Spleen (tissue), 11 donors: ENCODE results near the gene YARS1. TPM values are rescaled to one million over a fixed set of nuclear protein-coding genes. Genes with fewer than 3 reads are reported as not detected.
"Not testable (repeated sequence)": the region's sequence is repeated elsewhere in the genome, so short reads cannot be mapped to it uniquely, and the experiment has no call there.

Experiments
- DNase-seq: peaks from one replicate; pipeline ENCODE4 v3.0.0-alpha.2; 2020
- H3K27ac ChIP-seq, 8 donors: fragments of 200-600 bp; sonication (generic) in 7 of 8; 1 replicate in 4 of 8; 2 replicates in 4 of 8; pipeline versions ENCODE4 v1.5.0 to v1.8.0; 2016 to 2021; ENCODE audit warnings: inconsistent platforms in 4 of 8, mild to moderate bottlenecking in 4 of 8, moderate library complexity in 1 of 8
- H3K27me3 ChIP-seq, 7 donors: fragments of 200-600 bp; sonication (generic) in 6 of 7; replicated peaks in 1 of 7; 1 replicate in 4 of 7; 2 replicates in 3 of 7; pipeline versions ENCODE4 v1.5.0 to v1.8.0; 2016 to 2021; ENCODE audit warnings: inconsistent platforms in 3 of 7, mild to moderate bottlenecking in 1 of 7
- H3K36me3 ChIP-seq, 6 donors: fragments of 200-600 bp; sonication (generic) in 5 of 6; 1 replicate in 4 of 6; 2 replicates in 2 of 6; pipeline versions ENCODE4 v1.5.0 to v1.8.0; 2016 to 2021; ENCODE audit warnings: inconsistent platforms in 2 of 6
- H3K4me1 ChIP-seq, 6 donors: fragments of 200-600 bp; sonication (generic) in 5 of 6; 1 replicate in 3 of 6; 2 replicates in 3 of 6; pipeline versions ENCODE4 v1.5.0 to v1.8.0; 2016 to 2021; ENCODE audit warnings: inconsistent platforms in 3 of 6
- H3K4me3 ChIP-seq, 8 donors: fragments of 200-600 bp; sonication (generic) in 7 of 8; 1 replicate in 4 of 8; 2 replicates in 4 of 8; pipeline versions ENCODE4 v1.5.0 to v1.8.0; 2016 to 2021; ENCODE audit warnings: inconsistent platforms in 4 of 8, mild to moderate bottlenecking in 4 of 8, moderate library complexity in 2 of 8
- H3K9me3 ChIP-seq, 8 donors: fragments of 200-600 bp; sonication (generic) in 7 of 8; 1 replicate in 4 of 8; 2 replicates in 4 of 8; pipeline versions ENCODE4 v1.5.0 to v1.8.0; 2016 to 2021; ENCODE audit warnings: inconsistent platforms in 4 of 8
- POLR2A ChIP-seq, 3 donors: fragments of 450-650 bp; IDR thresholded peaks; one replicate each; pipeline ENCODE4 v1.5.1; 2017; ENCODE audit warnings: antibody characterized with exemption in 3 of 3, mild to moderate bottlenecking in 1 of 3
- POLR2AphosphoS5 ChIP-seq, 3 donors: sonication (generic); formaldehyde crosslinking; IDR thresholded peaks; one replicate each; pipeline ENCODE4 v1.5.1; 2017; ENCODE audit warnings: antibody characterized with exemption in 3 of 3
- WGBS, 5 donors: extraction: QIAGEN DNeasy Blood & Tissue Kit in 3 of 5; methylation state at CpG; one replicate each; pipeline versions ENCODE4 v1.1.5 to v1.1.7; 2013 to 2018; 5-methylcytosine and 5-hydroxymethylcytosine counted together
- intact Hi-C: fragments of 100-400 bp; cut with DNase I; formaldehyde crosslinking; loops from one replicate; pipeline ENCODE4 v1.15.0; 2023; ENCODE audit warnings: low total_unique reads
- polyA plus RNA-seq, 3 donors: library from polyadenylated mRNA; stranded (reverse); fragments of 200-250 nt; gene quantifications; one replicate each; pipeline ENCODE4 v1.2.1, GENCODE V29; 2013
- total RNA-seq, 7 donors: library from RNA; depleted of rRNA in 3 of 7; stranded (reverse); fragments of >200 nt in 3 of 7; fragmentation: NEBNext Ultra II Directional in 4 of 7; extraction: Animal tissue kit (Norgen Biotek cat#: 25700) in 4 of 7; gene quantifications; one replicate each; pipeline versions ENCODE4 v1.1.0 to v1.2.1, GENCODE V29; 2016 to 2021
- TF ChIP-seq, protein P1 (sequence below), 11 experiments: fragments of 200-600 bp in 7 of 11; fragments of 450-650 bp in 4 of 11; sonication (generic) in 4 of 11; IDR thresholded peaks in 8 of 11; conservative IDR thresholded peaks in 3 of 11; 1 replicate in 7 of 11; 2 replicates in 4 of 11; pipeline versions ENCODE4 v1.4.0 to v1.8.0; 2016 to 2021; ENCODE audit warnings: antibody characterized with exemption in 11 of 11, inconsistent platforms in 4 of 11, mild to moderate bottlenecking in 1 of 11
- donor health status: healthy with polysubstance abuse.
- donor health status: DM: no; HTN: no; CAD: no; lungs with moderate emphysema.
- donor health status: DM: no; HTN: no; CAD: no.
- donor health status: Bipolar disorder and iron deficiency.
- donor health status: healthy.
- donor health status: DM: no; HTN: no; CAD: no.
- donor health status: DM: yes; HTN: yes; CAD: no.

Gene YARS1
- total and polyA plus RNA-seq, 10 donors = 25.7 to 112 (median 52.1) TPM

DNA sequence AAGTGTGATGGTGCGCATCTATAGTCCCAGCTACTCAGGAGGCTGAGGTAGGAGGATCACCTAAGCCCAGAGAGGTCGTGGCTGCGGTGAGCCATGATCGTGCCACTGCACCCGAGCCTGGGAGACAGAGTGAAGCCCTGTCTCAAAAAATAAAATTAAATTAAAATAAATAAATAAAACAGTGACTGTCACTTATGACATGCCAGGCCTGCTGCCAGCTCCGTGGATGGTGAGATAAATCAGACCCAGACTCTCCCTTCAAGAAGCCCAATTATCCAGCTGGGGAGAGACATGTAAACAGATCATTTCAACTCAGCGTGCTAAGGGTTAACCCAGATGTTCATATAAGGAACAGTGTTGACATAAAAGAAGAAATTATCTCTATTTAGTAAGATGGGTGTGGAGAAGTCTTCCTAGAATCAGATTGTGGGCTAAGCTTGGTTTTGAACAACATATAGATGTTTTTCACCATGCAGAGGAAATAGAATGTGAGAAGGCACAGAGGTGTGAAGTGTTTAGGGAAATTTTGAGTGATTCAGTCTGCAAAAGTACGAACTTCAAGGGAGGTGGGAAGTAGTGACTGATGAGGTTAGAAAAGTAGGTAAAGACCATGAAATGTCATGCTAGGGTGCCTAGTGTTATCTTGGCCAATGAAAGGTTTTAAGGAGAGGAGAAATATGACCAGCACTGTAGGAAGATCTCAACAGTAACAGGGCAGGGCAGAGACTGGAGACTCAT, 18.3 kb downstream of the YARS1 start:
- H3K4me1 ChIP-seq = peaks cover 0 to 49% (median 20%) of the 10 kb centered on the region in 6 donors
- TF ChIP-seq POLR2A (IDR thresholded peaks at IDR 0.05) = no peak
- TF ChIP-seq POLR2AphosphoS5 (IDR thresholded peaks at IDR 0.05) = no peak
- TF ChIP-seq, protein P1, sequence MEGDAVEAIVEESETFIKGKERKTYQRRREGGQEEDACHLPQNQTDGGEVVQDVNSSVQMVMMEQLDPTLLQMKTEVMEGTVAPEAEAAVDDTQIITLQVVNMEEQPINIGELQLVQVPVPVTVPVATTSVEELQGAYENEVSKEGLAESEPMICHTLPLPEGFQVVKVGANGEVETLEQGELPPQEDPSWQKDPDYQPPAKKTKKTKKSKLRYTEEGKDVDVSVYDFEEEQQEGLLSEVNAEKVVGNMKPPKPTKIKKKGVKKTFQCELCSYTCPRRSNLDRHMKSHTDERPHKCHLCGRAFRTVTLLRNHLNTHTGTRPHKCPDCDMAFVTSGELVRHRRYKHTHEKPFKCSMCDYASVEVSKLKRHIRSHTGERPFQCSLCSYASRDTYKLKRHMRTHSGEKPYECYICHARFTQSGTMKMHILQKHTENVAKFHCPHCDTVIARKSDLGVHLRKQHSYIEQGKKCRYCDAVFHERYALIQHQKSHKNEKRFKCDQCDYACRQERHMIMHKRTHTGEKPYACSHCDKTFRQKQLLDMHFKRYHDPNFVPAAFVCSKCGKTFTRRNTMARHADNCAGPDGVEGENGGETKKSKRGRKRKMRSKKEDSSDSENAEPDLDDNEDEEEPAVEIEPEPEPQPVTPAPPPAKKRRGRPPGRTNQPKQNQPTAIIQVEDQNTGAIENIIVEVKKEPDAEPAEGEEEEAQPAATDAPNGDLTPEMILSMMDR (IDR thresholded peaks at IDR 0.05 in 8 of 11, conservative IDR thresholded peaks at IDR 0.05 in 3 of 11) = no peak
- intact Hi-C loops = no loop called here
- no peaks in the 10 kb centered on the region for H3K9me3 ChIP-seq
- no peak for DNase-seq
- peak overlapping the region in 7 of 8 donors; percentile 2 to 66 (median 34) for H3K27ac ChIP-seq
- H3K27me3 ChIP-seq = no peaks in the 10 kb centered on the region
- H3K36me3 ChIP-seq = peaks cover 0 to 97% (median 34%) of the 10 kb centered on the region in 6 donors
- WGBS, 5 donors = 75 to 88% (median 82%) methylated on average over 8 of the region's 8 CpGs
- H3K4me3 ChIP-seq = no peak overlapping the region

DNA sequence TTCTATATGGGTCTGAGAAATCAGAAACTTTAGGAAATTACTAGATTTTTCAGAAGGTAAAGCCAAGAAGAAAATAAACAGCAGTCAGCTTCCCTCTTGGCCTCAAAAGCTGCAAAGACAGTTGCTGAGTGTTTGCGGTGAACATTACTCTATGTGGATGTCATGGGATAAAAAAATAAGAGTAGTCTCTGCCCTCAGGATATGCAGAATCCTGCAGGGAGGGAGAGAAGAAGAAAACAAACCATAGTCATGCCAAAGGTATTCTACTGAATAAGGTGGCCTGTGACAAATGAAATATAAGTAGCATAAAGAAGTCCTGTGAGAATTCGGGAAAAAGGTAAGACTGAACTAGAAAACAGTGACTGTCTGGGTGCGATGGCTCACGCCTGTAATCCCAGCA, 19.0 kb downstream of the YARS1 start:
- WGBS, 5 donors = 94 to 97% (median 97%) methylated on average over 4 of the region's 4 CpGs

DNA sequence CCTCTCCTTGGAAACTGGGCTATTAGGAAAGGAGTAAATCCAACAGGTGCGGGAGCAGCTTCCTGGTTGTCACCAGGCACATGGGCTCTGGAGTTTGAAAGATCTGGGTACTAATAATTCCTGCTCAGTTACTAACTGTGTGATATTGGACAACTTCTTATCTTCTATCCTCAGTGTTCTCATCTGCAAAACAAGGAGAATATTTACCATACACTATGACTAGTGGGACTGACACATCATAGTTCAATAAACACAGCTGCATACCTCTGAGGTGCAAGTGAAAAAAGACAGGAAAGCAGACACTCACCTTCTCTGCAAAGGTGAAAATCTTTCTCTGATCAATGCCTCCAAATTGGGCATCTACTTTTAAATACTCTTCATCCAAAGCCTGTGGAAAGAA, 19.7 kb downstream of the YARS1 start:
- TF ChIP-seq, protein P1 (IDR thresholded peaks at IDR 0.05 in 8 of 11, conservative IDR thresholded peaks at IDR 0.05 in 3 of 11) = no peak
- TF ChIP-seq POLR2A (IDR thresholded peaks at IDR 0.05) (no peak), POLR2AphosphoS5 (IDR thresholded peaks at IDR 0.05) (no peak)
- Histone ChIP-seq H3K4me3 (no peak overlapping the region), H3K36me3 (peaks cover 0 to 99% (median 36%) of the 10 kb centered on the region in 6 donors), H3K27me3 (no peaks in the 10 kb centered on the region), H3K9me3 (no peaks in the 10 kb centered on the region), H3K27ac (peak overlapping the region in 3 of 8 donors; percentile 59 to 66 (median 63)), H3K4me1 (peaks cover 0 to 52% (median 20%) of the 10 kb centered on the region in 6 donors)
- intact Hi-C loops = no loop called here
- WGBS, 5 donors = 91 to 100% (median 96%) methylated on average over 1 of the region's 1 CpG
- DNase-seq = no peak

More for the DNA sequence above, 19.0 kb downstream of the YARS1 start:
- intact Hi-C loops = no loop called here
- Histone ChIP-seq H3K4me1 (peaks cover 0 to 52% (median 20%) of the 10 kb centered on the region in 6 donors), H3K27me3 (no peaks in the 10 kb centered on the region), H3K27ac (peak overlapping the region in 5 of 8 donors; percentile 2 to 66 (median 59)), H3K36me3 (peaks cover 0 to 99% (median 36%) of the 10 kb centered on the region in 6 donors), H3K4me3 (no peak overlapping the region), H3K9me3 (no peaks in the 10 kb centered on the region)
- no peak for DNase-seq
- TF ChIP-seq, protein P1 (IDR thresholded peaks at IDR 0.05 in 8 of 11, conservative IDR thresholded peaks at IDR 0.05 in 3 of 11) = no peak
- no peak for TF ChIP-seq POLR2AphosphoS5 (IDR thresholded peaks at IDR 0.05)

DNA sequence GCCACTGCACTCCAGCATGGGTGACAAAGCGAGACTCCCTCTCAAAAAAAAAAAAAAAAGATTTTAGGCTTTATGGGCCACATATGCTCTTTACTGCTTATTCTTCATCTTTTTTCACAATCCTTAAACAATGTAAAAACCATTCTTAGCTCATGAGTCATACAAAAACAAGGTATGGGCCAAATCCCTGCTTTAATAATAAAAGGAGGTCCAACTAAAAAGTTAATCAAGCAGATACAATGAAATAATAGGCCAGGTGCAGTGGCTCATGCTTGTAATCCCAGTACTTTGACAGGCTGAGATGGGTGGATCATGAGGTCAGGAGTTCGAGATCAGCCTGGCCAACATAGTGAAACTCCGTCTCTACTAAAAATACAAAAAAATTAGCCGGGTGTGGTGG, 21.4 kb downstream of the YARS1 start:
- Histone ChIP-seq H3K36me3 (peaks cover 0 to 99% (median 46%) of the 10 kb centered on the region in 6 donors), H3K4me1 (peaks cover 0 to 43% (median 16%) of the 10 kb centered on the region in 6 donors)
- H3K27ac ChIP-seq, H3K9me3 ChIP-seq, intact Hi-C loops, DNase-seq, H3K27me3 ChIP-seq, H3K4me3 ChIP-seq: not testable (repeated sequence)
- 91 to 100% (median 97%) methylated on average over 4 of the region's 4 CpGs for WGBS, 5 donors
